Naive B cell (primary cell): ENCODE results near the gene CNTN4. TPM values are rescaled to one million over a fixed set of nuclear protein-coding genes. Genes with fewer than 3 reads are reported as not detected.
"Not testable (repeated sequence)": the region's sequence is repeated elsewhere in the genome, so short reads cannot be mapped to it uniquely, and the experiment has no call there.

Source experiments
- ATAC-seq, 2 donors: fragments of 150-1000 bp; cut with Tn5 transposase; 2 replicates each; pipeline ENCODE4 v1.10.0; 2021; ENCODE audit warnings: low read depth in 2 of 2, mild to moderate bottlenecking in 2 of 2, moderate library complexity in 2 of 2
- DNase-seq: peaks from one replicate; pipeline ENCODE4 v3.0.0; 2022
- H3K27ac Mint-ChIP-seq, 6 donors: one replicate each; pipeline ENCODE4 v1.8.0; 2020 to 2022; ENCODE audit warnings: mild to moderate bottlenecking in 6 of 6, mixed read lengths in 6 of 6, moderate library complexity in 5 of 6, inconsistent platforms in 2 of 6
- H3K27me3 Mint-ChIP-seq, 3 donors: one replicate each; pipeline ENCODE4 v1.8.0; 2021 to 2022; ENCODE audit warnings: mixed read lengths in 3 of 3, mild to moderate bottlenecking in 1 of 3
- H3K36me3 Mint-ChIP-seq, 2 donors: one replicate each; pipeline ENCODE4 v1.8.0; 2020 to 2022; ENCODE audit warnings: mixed read lengths in 2 of 2, inconsistent platforms in 1 of 2, mild to moderate bottlenecking in 1 of 2
- H3K4me1 Mint-ChIP-seq, 3 donors: one replicate each; pipeline ENCODE4 v1.8.0; 2020 to 2022; ENCODE audit warnings: mixed read lengths in 3 of 3, inconsistent platforms in 1 of 3, mild to moderate bottlenecking in 1 of 3, moderate library complexity in 1 of 3
- H3K4me3 Mint-ChIP-seq, 8 donors: one replicate each; pipeline ENCODE4 v1.8.0; 2020 to 2022; ENCODE audit warnings: mild to moderate bottlenecking in 8 of 8, mixed read lengths in 8 of 8, moderate library complexity in 8 of 8, inconsistent platforms in 2 of 8
- H3K9me3 Mint-ChIP-seq, 7 donors: one replicate each; pipeline ENCODE4 v1.8.0; 2020 to 2022; ENCODE audit warnings: mixed read lengths in 7 of 7, mild to moderate bottlenecking in 5 of 7, inconsistent platforms in 2 of 7, moderate library complexity in 1 of 7
- polyA plus RNA-seq, 6 donors: library from polyadenylated mRNA; unstranded; fragments of 300-500 nt; fragmentation: Illumina TruSeq; gene quantifications; one replicate each; pipeline ENCODE4 v1.2.3, GENCODE V29; 2021; ENCODE audit warnings: low read depth in 6 of 6

CNTN4 gene
- polyA plus RNA-seq, 6 donors from 2014 or later, result not detected

GRCh38 chr3:2916640-2917039, 818.0 kb downstream of the CNTN4 start:
- not testable (repeated sequence) for DNase-seq, H3K27me3 Mint-ChIP-seq, ATAC-seq, H3K27ac Mint-ChIP-seq, H3K36me3 Mint-ChIP-seq, H3K9me3 Mint-ChIP-seq, H3K4me1 Mint-ChIP-seq, H3K4me3 Mint-ChIP-seq

DNA sequence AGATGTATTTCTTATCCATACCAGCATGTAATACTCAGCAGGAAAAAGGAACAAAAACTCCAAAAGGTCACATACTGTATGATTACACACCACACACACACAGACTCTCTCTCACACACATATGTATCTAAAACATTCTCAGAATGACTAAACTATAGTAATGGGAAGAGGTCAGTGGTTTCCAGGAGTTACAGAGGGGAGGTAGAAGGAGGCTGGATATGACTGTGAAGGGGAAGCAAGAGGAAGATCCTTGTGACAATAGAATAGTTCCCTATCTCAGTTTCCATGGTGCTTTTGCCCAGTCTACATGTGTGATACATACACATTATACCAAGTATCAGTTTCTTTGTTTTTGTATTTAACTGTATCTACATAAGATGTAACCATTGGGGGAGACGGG, 821.4 kb downstream of the CNTN4 start:
- H3K27me3 Mint-ChIP-seq, result peaks cover 0 to 3% (median 0%) of the 10 kb centered on the region in 3 donors
- peaks cover 0 to 10% (median 3%) of the 10 kb centered on the region in 7 donors for H3K9me3 Mint-ChIP-seq
- DNase-seq (no peak), ATAC-seq (no peak)
- no peak overlapping the region for H3K4me3 Mint-ChIP-seq
- H3K4me1 Mint-ChIP-seq, result no peaks in the 10 kb centered on the region
- no peak overlapping the region for H3K27ac Mint-ChIP-seq
- H3K36me3 Mint-ChIP-seq, result no peaks in the 10 kb centered on the region

GRCh38 chr3:2921452-2921851, 822.8 kb downstream of the CNTN4 start:
- peaks cover 0 to 3% (median 0%) of the 10 kb centered on the region in 3 donors for H3K27me3 Mint-ChIP-seq
- peaks cover 0 to 8% (median 2%) of the 10 kb centered on the region in 7 donors for H3K9me3 Mint-ChIP-seq
- DNase-seq, result no peak
- H3K36me3 Mint-ChIP-seq, result no peaks in the 10 kb centered on the region
- H3K27ac Mint-ChIP-seq, result no peak overlapping the region
- H3K4me1 Mint-ChIP-seq, result no peaks in the 10 kb centered on the region
- no peak overlapping the region for H3K4me3 Mint-ChIP-seq
- no peak for ATAC-seq

- DNase-seq, result no peak
- H3K27ac Mint-ChIP-seq, result no peak overlapping the region
- no peaks in the 10 kb centered on the region for H3K4me1 Mint-ChIP-seq
- peak; percentile 21 to 38 for ATAC-seq
- no peaks in the 10 kb centered on the region for H3K36me3 Mint-ChIP-seq
- H3K4me3 Mint-ChIP-seq, result no peak overlapping the region
- peaks cover 0 to 8% (median 2%) of the 10 kb centered on the region in 7 donors for H3K9me3 Mint-ChIP-seq
- H3K27me3 Mint-ChIP-seq, result peaks cover 0 to 3% (median 0%) of the 10 kb centered on the region in 3 donors
These were observed 823.2 kb downstream of the CNTN4 start for GRCh38 chr3:2921903-2922302.

DNA sequence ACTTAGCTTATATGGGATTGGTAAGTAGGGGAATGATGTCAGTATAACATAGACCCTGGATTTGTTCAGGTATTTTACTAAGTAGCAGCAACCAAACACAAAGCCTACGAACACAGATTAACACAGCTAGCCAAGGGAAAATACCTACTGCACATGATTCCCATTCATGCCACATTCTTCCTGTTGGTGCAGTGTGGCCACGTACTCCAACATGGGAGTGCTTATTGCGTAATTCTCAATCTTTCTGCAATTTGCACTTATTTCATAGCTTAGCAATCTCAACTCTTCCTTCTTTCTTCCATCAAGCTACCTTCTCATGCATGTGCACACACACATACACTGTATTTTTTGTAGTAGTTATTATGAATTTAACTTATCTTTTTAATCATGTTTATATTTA, 824.7 kb downstream of the CNTN4 start:
- Mint-ChIP-seq H3K4me1 (no peaks in the 10 kb centered on the region), H3K9me3 (no peaks in the 10 kb centered on the region), H3K27ac (no peak overlapping the region), H3K27me3 (no peaks in the 10 kb centered on the region), H3K36me3 (no peaks in the 10 kb centered on the region), H3K4me3 (no peak overlapping the region)
- no peak for ATAC-seq
- DNase-seq, result no peak

- ATAC-seq, result no peak
- H3K36me3 Mint-ChIP-seq, result no peaks in the 10 kb centered on the region
- peaks cover 0 to 9% (median 7%) of the 10 kb centered on the region in 3 donors for H3K27me3 Mint-ChIP-seq
- H3K9me3 Mint-ChIP-seq, result peaks cover 0 to under 1% (median 0%) of the 10 kb centered on the region in 7 donors
- peak overlapping the region in 1 of 8 donors; percentile 23 for H3K4me3 Mint-ChIP-seq
- H3K27ac Mint-ChIP-seq, result no peak overlapping the region
- no peaks in the 10 kb centered on the region for H3K4me1 Mint-ChIP-seq
- DNase-seq, result no peak
These were observed 828.6 kb downstream of the CNTN4 start for GRCh38 chr3:2927259-2927658.

GRCh38 chr3:2929574-2929973, 830.9 kb downstream of the CNTN4 start:
- no peak for ATAC-seq

DNA sequence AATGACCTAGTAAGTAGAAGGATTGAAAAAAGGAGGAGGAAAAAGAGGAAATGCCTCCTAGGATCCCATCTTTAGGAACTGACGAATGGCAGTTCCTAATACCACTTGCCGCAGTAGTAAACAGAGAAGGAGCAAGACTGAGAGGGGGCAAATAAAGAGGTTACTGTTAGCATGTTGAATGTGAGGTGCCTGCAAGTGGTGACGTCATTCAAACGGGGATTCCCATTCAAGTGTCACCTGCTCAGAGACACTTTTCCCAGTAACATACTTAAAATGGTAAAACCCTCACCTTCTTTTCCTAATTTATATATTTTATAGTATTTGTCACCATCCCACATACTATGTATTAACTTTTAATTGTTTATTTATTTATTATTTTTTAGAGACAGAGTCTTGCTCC, 832.6 kb downstream of the CNTN4 start:
- DNase-seq (no peak), ATAC-seq (no peak)
- peaks cover 0 to 4% (median 0%) of the 10 kb centered on the region in 7 donors for H3K9me3 Mint-ChIP-seq
- H3K36me3 Mint-ChIP-seq, result no peaks in the 10 kb centered on the region
- H3K4me1 Mint-ChIP-seq, result no peaks in the 10 kb centered on the region
- H3K27me3 Mint-ChIP-seq, result peaks cover 0 to 15% (median 7%) of the 10 kb centered on the region in 3 donors
- H3K27ac Mint-ChIP-seq, result no peak overlapping the region
- H3K4me3 Mint-ChIP-seq, result no peak overlapping the region

More at GRCh38 chr3:2929574-2929973, 830.9 kb downstream of the CNTN4 start:
- Mint-ChIP-seq H3K36me3 (no peaks in the 10 kb centered on the region), H3K27ac (no peak overlapping the region), H3K9me3 (peaks cover 0 to 4% (median 0%) of the 10 kb centered on the region in 7 donors), H3K4me3 (no peak overlapping the region), H3K4me1 (no peaks in the 10 kb centered on the region), H3K27me3 (peaks cover 0 to 9% (median 7%) of the 10 kb centered on the region in 3 donors)
- no peak for DNase-seq

DNA sequence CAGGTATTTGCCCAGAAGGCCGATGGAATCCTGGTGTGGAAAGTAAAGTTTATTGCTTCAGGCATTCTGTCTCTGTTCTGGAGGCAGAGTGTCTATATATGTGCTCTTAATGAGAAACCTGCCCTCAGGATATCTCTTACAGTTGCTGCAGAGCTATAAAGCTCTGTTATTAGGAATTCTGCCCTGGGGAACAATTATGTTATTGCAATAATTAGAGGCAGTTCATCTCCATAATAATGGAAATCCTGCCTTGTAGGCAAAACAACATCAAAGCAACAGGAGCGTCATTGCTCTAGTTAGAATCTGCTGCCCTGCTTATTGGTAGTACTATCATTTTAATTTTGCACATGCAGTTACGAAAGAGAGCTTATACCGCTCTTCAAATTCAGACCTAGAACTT, 835.9 kb downstream of the CNTN4 start:
- Mint-ChIP-seq H3K9me3 (peaks cover 0 to 4% (median 0%) of the 10 kb centered on the region in 7 donors), H3K36me3 (no peaks in the 10 kb centered on the region), H3K27ac (no peak overlapping the region), H3K4me1 (no peaks in the 10 kb centered on the region), H3K27me3 (peaks cover 6 to 18% (median 16%) of the 10 kb centered on the region in 3 donors), H3K4me3 (no peak overlapping the region)
- ATAC-seq (no peak), DNase-seq (no peak)

DNA sequence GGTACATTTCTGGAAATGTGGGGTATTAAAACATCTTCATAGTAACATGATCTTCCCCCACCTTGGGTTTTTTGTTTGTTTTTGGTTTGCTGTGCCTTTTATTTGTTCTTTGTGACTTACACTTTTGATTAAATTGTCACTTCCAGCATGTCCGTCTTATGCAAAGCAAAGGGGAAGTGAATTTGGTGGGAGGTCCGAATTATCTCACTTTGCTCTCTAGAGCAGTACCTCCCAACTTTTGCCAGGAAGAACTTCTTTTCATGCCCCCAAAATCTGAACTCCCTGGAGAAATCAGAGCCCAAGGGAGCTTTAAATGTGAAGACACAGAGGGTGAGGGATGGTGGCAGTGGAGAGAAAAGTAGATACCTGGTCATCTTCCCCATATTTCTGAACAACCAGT, 838.4 kb downstream of the CNTN4 start:
- peaks cover 6 to 21% (median 15%) of the 10 kb centered on the region in 3 donors for H3K27me3 Mint-ChIP-seq
- no peak overlapping the region for H3K27ac Mint-ChIP-seq
- no peak overlapping the region for H3K4me3 Mint-ChIP-seq
- H3K9me3 Mint-ChIP-seq, result peaks cover 0 to 4% (median 0%) of the 10 kb centered on the region in 7 donors
- H3K36me3 Mint-ChIP-seq, result no peaks in the 10 kb centered on the region
- no peak for ATAC-seq
- H3K4me1 Mint-ChIP-seq, result no peaks in the 10 kb centered on the region
- DNase-seq, result no peak

DNA sequence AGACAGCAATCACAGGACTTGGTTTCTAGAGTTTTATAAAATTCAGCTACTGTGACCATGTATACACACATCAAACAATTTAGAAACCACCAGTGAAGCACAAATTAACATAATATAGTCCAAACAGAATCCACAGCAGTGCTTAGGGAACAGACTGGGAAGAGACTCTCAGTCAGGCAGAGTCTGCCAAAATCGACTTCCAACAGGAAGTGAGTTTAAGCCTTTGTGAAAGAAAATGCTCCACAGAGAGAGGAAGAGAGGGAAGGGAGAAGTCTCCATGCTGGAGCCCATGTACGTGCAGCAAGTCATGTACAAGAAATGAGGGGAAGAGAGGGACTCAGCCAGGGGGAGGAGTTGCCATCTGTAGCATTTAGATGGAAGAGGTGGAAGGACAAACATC, 838.9 kb downstream of the CNTN4 start:
- Mint-ChIP-seq H3K4me1 (no peaks in the 10 kb centered on the region), H3K27me3 (peaks cover 6 to 21% (median 15%) of the 10 kb centered on the region in 3 donors), H3K9me3 (peaks cover 0 to 2% (median 0%) of the 10 kb centered on the region in 7 donors), H3K4me3 (no peak overlapping the region), H3K36me3 (no peaks in the 10 kb centered on the region), H3K27ac (peak overlapping the region in 2 of 6 donors; percentile 3 to 10)
- ATAC-seq, result no peak
- no peak for DNase-seq

- no peak overlapping the region for H3K4me3 Mint-ChIP-seq
- ATAC-seq, result no peak
These were observed 840.0 kb downstream of the CNTN4 start for GRCh38 chr3:2938711-2939110.

GRCh38 chr3:2940062-2940461, 841.4 kb downstream of the CNTN4 start:
- Mint-ChIP-seq H3K36me3 (no peaks in the 10 kb centered on the region), H3K4me1 (no peaks in the 10 kb centered on the region), H3K27me3 (peaks cover 6 to 27% (median 15%) of the 10 kb centered on the region in 3 donors), H3K9me3 (no peaks in the 10 kb centered on the region), H3K27ac (no peak overlapping the region), H3K4me3 (no peak overlapping the region)
- ATAC-seq, result no peak
- no peak for DNase-seq

More at GRCh38 chr3:2938711-2939110, 840.0 kb downstream of the CNTN4 start:
- peaks cover 6 to 21% (median 15%) of the 10 kb centered on the region in 3 donors for H3K27me3 Mint-ChIP-seq
- no peak for DNase-seq
- H3K9me3 Mint-ChIP-seq, result peaks cover 0 to under 1% (median 0%) of the 10 kb centered on the region in 7 donors
- no peaks in the 10 kb centered on the region for H3K36me3 Mint-ChIP-seq
- no peak overlapping the region for H3K27ac Mint-ChIP-seq
- no peaks in the 10 kb centered on the region for H3K4me1 Mint-ChIP-seq

DNA sequence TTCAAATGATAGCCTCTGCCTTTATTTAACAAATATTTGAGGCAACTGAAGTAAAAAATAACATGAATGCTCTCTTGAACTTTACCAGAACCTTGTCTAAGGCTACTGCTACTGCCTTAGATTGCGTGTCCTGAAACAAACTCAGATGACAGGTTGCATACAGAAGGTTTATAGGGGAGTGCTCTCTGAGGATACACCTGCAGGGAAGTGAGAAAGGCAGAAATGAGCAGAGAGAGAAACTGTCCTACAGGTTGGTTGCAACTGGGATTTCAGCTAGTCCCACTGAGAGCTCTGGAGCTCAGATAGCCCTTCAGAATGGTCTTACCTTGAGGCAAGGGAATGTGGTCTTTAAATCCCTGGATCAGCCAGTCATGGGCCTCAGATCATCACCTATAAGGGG, 846.0 kb downstream of the CNTN4 start:
- Mint-ChIP-seq H3K27me3 (peaks cover 0 to 17% (median 6%) of the 10 kb centered on the region in 3 donors), H3K9me3 (no peaks in the 10 kb centered on the region), H3K36me3 (no peaks in the 10 kb centered on the region)

GRCh38 chr3:2945121-2945520, 846.5 kb downstream of the CNTN4 start:
- no peaks in the 10 kb centered on the region for H3K9me3 Mint-ChIP-seq
- DNase-seq (no peak), ATAC-seq (no peak)
- no peak overlapping the region for H3K27ac Mint-ChIP-seq
- no peaks in the 10 kb centered on the region for H3K36me3 Mint-ChIP-seq
- H3K4me1 Mint-ChIP-seq, result no peaks in the 10 kb centered on the region
- no peak overlapping the region for H3K4me3 Mint-ChIP-seq
- peaks cover 0 to 17% (median 6%) of the 10 kb centered on the region in 3 donors for H3K27me3 Mint-ChIP-seq

More for the DNA sequence above, 846.0 kb downstream of the CNTN4 start:
- DNase-seq, result no peak
- Mint-ChIP-seq H3K27ac (no peak overlapping the region), H3K4me1 (no peaks in the 10 kb centered on the region), H3K4me3 (no peak overlapping the region)
- no peak for ATAC-seq
